Stimulated activated CD8-positive, alpha-beta memory T cell treated with anti-CD3 and anti-CD28 coated beads, Interleukin-7, amount 100 ng/mL, for 1 hour (primary cell): ENCODE results near the gene LSM4.

Source experiments
- DNase-seq, 2 donors: peaks; one replicate each; pipeline ENCODE4 v3.0.0-alpha.2; 2020; ENCODE audit warnings: low read depth in 2 of 2

Gene LSM4

DNA sequence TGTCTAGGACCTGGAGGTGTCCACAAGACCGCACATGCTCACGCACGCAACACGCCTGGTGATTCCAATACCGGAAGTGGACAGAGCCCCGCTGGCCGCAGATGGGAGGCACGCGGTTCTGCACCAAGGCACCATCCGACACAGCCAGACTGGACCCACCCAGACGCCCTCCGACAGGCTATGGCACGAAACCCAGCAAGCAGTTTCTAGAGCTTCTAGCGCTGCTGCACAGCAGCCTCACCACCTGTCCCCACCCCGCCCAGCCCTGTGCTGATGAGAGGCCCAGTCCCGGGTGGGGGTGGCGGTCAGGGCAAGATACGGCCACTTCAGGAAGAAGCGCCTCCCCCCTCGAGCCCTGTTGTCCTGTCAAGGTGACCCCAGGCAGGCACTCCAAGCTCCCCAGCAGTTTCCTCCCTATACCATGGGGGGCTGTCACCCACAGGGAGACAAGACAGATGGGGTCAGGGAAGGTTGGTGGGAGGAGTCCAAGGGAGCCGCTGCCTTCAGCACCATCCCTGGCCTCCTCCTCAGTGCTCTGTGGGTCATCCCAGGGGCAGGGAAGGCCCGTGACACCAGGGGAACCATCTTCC lies 11.3 kb downstream of the LSM4 start:
- DNase-seq: no peak

DNA sequence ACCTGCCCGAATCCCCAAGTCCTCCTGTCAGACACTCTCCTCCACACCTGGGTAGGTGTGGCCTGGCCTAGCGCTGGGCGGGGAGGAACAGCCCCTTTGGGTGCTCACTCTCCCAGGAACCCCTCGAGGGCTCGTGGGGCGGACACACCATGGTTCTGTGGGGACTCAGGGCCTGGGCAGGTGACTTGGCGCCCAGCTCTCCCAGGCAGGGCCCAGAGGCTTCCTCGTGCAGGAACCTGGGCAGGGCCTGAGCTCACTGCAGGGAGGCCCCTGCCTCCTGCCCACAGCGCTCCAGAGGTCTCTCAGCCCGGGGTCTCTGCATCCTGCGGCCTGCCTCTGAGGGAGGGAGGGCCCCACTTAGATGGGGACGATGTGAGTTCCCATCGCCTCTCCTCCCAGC lies 11.9 kb downstream of the LSM4 start:
- no peak for DNase-seq

DNA sequence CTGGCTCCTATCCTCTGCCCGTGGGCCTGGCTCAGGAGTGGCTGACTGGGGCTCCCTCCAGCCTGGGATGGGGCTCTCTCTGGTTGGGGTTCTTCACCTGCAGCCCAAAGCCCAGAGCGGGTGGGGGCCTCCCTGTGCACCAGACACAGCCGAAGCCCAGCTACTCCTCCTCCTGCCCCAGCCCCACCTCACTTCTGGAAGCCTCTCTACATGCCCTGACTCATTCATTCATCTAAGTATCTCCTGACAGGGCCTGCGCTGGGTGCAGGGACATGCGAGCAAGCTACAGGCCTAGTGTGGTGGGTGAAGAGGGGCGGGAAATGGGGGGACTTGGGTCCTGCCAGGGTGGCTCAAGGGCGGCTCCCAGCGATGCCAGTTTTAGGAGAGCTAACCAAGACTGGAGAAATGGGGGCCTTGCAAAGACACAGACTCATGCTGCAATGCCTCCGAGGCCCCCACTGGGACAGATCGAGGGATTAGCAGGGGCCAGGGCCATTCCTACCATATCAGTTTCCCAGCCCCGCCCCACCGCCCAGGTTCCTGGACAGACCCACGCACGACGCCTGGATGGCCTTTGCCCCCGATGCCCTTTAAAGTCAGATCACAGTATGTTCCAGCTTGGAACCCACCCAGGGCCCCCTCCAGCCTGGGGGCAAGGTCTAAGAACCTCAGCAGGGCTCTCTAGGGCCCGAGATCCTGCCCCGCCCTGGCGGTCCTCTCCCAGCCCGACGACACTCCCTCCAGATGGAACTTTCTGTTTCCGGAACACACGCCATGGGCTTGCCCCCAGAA lies 12.6 kb downstream of the LSM4 start:
- DNase-seq: no peak

DNA sequence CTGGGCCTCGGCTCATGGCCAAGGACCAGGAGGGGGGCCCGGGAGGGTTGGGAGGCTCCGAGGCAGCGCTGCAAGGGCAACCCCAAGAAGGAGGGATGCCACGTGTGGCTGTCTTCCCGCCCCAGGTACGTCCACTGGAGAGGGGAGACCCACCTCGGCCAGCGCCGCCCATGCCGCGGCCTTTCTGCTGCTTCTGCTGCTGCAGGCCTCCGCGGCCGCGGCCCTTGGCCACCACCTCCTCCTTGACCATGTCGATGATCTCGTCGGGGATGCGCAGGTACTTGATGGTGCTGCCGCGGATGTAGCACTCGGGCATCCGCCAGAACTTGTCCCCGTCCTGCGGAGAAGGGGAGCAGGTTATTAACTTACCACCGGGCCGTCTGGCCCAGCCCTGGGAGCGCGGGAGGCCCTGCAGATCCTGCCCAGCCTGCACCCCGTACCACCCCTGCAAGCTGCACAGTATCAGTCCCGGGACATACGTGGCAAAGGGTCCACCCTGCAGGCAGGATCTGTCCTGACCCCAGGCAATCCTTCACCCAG lies 13.3 kb downstream of the LSM4 start:
- no peak for DNase-seq

DNA sequence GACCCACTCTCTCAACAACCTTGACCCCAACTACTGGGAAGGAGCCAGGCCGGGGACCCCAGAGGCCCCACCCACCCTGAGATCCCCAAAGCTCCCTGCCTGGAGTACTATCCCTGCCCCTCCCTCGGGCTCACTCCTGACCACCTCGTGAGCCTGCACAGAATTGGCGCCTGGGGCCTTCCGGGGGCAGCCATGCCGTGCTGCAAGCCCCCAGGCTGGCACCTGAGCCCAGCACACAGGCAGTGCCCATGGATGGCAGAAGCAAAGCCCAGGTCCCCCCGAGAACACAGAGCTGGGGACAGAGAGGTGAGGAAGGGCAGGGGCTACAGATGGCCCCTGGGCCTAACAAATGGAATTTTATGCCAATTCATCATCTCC lies 13.9 kb downstream of the LSM4 start:
- no peak for DNase-seq

DNA sequence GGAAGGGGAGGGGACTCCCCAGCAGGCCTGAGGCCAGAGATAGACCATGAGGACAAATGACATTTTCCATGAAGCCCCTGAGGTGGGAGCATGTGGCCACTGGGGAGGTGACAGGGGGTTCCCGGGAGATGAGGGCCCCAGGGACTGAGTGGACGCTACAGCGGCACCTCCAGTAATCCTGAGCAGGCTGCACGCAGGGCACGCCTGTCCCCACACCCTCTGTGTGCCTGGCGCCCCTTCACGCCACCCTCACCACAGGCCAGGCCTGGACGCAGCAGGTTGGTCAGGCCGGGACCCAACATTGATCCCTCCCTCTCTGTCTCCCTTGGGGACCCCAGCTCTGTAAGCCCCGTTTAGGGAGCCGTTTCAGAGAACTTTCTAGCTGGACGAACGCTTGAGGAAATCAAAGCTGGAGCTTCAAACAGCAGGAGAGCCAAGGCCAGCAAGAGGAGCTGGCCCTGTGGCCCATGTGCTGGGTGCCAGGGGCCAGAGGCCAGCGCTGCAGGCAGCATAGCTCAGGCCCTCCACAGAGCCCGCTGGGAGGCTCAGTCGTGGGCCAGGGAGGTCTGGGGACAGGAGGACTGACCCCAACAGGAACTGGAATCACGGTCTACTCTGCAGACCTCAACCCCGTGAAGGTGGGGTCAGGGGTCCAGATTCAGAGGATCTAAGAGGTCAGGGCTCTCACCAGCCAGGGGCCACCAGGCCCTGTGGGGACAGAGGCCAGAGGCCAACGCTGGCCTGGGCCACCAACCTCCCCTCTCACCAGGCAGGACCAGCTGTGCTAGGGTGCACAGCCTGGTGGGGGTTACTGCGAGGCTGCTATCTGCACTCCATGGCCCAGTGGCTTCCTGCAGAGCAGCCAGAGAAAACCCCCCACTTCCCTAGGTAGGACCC lies 14.6 kb downstream of the LSM4 start:
- no peak for DNase-seq

DNA sequence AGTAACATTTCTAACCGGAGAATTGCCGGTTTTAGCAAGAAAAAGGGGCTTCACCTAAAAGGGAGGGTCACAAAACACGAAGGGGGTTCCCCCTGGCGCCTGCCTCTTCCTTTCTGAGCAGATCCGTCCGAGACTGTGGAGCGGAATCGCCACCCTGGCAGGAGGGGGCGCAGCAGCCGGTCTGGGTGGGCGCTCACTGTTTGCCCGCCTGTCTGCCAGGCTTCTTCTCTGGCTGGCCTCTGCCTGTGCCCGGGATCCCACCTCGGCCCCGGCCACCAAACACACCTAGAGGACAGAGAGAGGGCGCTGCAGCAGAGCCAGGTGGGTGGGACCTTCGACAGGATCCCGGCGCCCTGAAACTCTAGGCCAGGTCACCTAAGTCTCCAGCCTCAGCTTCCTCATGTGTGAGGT lies 15.6 kb downstream of the LSM4 start:
- DNase-seq: no peak

DNA sequence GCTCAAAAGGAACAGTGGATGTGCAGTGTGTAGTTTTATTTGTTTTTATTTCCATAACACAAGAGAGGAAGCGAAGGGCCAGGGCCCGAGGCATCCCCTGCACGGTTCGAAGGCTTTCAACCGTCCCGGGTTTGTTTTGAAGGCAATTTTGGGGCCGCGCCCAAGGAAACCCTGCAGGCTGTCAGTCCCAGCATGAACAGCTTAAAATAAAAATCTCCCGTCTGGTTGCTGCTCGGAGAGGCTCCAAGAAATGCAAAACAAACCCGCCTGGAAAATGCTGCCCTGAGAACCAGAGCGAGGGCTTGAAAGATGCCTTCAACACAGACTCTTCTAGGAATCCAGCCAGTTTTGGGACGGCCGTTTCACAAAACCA lies 16.0 kb downstream of the LSM4 start:
- no peak for DNase-seq

DNA sequence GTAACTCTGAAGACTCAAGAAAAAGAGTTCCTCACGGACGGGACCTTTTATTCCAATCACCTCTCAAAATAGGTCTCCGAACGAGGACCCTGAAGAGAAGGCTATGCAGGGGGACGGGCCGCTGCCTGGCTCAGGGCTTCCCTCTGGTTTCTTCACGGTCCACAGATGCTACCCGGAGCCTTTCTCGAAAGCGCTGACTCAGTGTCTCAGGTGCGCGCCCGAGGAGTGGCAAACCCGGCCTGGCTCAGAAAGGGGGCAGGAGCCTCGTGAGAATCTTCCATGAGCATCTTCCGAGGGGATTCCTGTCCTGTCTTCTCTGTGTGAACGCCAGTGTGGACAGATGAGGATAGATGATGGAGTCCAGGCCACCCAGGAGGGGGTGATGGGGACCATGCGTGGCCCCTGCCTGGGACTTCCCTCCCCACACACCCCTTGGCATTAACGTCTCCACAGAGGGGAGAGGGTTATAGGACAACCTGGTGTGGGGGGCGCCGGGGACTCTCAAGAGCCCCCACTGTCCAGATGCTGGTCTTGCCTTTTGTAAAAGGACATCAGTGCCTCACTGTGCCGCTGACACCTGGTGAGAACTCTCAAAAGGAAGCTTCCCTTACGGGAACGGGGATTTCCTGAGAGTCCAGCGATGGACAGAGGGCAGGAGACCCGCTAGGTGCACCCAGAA lies 16.5 kb downstream of the LSM4 start:
- DNase-seq: no peak

DNA sequence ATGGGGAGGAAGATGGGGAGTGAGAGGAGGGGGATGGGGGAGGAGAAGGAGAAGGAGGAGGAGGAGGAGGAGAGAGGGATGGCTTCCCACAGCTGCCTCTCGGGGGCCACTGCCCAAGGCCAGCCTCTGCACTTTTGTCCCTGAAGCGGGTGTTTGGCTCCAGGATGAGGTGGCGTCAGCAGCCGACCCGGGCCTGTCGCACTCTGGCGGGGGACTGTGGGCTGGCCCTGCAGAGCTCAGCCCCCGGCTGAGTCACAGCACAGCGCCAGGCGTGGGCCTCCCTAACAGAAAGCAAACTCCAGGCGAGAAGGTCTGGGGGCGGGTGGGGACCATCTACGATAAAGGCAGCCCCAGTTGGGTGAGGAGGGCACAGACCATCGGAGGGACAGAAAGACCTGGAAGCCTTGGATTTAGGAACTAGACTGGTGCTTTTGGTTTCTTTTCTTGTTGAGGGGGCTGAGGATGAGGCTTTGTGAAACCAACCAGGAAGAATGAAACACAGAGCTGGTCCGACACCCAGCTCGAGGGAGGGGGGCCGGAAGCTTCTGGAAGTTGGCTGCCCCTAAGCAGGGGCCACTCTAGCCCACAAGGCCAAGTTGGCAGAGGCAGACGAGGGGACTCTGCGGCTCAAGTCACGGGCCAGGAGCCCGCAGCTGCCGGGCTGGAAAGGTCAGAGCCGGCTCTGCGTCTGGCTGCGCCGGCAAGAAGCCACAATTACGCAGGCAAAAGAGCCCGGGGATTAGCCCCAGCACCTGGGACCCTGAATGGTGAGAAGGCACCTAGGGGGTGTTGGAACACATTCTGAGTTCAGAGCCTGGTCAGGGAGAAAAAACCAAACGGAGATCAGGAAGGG lies 18.2 kb downstream of the LSM4 start:
- peak; percentile 61 to 65 for DNase-seq

DNA sequence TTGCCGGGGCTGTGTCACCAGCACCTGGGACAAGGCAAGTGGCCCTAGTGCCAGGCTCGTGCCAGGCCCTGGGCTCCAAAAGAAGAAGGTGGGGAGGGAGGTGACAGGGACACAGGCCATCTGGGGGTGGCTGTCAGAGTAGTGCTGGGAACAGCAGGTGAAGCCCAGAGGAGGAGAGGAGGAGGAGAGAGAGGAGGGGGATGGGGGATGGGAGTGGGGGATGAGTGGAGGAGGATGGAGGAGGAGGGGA lies 18.7 kb downstream of the LSM4 start:
- DNase-seq: no peak

DNA sequence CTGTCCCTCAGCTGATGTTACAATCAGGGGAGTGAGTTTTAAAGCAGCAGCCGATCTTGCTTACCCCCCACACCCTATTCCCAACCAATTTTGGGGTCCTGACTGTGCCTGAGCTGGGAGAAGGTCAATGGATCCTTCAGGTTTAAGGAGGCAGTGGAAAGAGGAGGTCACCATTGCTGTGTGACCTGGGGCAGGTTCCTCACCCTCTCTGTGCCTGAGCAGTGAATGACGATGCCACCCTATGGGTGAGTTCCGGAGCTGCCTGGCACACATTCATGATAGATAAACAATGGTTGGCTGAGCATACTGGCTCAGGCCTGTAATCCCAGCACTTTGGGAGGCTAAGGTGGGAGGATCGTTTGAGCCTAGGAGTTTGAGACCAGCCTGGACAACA lies 21.2 kb downstream of the LSM4 start:
- no peak for DNase-seq

DNA sequence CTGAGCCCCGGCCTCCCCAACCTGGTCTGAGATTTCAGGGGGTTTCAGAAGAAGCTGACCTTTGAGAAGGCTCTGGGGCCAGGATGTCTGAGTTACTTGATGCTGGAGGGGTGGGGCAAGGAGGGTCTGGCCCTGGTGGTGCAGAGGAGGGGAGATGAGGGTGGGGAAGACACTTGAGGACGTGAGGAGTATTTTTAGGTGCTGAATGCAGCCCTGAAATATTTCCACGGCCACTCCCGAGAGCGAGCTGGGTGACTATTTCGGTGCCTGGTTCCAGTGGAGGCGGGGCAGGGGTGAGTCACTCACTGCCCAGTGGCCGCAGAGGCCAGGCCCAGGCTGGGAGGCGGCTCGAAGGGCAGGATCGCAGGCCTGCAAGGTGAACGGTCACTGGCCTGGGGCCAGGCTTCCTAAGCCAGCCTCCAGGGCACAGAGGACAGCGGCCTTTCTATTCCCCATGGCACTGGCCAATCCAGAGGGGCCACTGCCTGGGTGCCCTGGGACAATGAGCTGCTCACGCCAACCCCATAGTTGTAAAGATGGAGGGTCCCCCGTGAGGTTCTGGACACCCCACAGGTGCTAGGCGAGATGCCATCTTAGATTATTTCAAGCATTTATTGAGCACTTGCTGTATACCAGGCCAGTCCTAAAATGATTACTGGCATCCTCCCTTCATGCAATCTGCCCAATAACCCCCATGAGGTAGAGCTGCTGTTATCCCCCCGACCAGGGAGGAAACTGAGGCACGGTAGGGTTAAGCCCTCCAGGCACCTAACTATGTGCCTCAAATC lies 21.8 kb downstream of the LSM4 start:
- no peak for DNase-seq

DNA sequence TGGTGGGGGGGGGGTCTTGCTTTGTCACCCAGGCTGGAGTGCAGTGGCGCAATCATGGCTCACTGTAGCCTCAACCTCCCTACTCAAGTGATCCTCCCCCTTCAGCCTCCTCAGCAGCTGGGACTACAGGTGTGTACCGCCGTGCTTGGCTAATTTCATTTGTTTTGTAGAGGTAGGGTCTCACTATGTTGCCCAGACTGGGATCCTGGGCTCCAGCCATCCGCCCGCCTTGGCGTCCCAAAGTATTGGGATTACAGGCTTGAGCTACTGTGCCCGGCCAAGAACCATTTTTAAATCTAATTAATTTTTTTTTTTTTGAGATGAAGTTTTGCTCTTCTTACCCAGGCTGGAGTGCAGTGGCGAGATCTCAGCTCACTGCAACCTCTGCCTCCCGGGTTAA lies 23.2 kb downstream of the LSM4 start:
- DNase-seq: no peak

DNA sequence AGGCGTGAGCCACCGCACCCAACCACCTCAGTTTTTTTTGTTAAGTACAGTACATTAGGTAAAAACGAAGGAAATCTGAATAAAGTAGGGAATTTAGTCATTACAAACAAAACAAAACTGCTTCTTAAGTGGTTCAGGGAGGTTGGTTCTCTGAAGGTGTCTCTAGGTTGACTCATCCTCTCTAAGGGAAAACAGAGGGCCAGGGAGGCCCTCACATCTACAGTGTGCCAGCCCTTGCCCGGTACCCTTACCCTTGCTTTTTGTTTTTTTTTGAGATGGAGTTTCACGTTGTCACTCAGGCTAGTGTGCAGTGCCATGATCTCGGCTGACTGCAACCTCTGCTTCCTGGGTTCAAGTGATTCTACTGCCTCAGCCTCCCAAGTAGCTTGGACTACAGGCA lies 24.3 kb downstream of the LSM4 start:
- no peak for DNase-seq

DNA sequence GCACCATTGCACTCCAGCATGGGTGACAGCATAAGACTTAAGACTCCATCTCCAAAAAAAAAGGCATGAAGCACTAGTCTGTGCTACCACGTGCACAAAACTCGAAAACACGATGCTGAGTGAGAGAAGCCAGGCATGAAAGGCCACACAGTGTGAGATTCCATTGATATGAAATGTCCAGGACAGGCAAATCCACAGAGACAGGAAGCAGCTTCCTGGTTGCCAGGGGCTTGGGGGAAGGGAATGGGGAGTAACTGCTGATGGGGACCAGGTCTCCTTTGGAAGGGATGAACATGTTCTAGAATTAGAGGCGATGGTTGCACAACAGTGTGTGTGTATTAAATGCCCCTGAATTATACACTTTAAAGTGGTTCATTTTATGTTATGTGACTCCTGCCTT lies 25.6 kb downstream of the LSM4 start:
- DNase-seq: no peak

DNA sequence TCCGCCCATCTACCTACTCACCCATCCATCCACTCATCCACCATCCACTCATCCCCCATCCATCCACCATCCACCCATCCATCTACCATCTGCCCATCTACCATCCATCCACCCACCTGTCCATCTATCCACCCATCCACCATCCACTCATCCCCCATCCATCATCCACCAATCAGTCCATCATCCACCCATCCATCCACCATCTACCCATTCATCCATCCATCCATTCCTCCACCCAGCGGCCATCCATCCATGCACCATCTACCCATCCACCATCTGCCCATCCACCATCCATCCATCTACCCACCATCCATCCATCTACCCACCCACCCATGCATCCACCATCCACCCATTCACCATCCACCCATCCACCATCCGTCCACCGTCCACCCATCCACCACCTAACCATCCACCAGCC lies 27.8 kb downstream of the LSM4 start:
- DNase-seq: no peak

DNA sequence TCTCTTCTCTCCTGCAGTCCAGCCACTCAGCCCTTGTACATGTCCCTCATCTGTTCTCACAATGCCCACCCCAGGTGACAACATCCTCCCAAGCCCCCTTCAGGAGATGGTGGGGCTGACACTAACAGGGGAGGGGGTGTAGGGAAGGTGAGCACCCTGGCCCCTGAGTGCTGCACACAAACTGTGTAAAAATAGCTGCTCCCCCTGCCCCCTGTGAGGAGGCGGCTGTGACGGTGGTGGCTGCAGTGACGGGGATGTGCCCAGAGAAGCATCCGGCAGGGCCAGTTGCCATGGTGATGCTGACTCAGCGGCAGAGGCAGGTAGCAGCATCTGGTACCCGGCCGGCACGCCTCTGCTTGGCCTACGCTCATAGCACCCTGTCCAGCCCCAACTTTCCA lies 28.4 kb downstream of the LSM4 start:
- DNase-seq: peak; percentile 77 to 85

DNA sequence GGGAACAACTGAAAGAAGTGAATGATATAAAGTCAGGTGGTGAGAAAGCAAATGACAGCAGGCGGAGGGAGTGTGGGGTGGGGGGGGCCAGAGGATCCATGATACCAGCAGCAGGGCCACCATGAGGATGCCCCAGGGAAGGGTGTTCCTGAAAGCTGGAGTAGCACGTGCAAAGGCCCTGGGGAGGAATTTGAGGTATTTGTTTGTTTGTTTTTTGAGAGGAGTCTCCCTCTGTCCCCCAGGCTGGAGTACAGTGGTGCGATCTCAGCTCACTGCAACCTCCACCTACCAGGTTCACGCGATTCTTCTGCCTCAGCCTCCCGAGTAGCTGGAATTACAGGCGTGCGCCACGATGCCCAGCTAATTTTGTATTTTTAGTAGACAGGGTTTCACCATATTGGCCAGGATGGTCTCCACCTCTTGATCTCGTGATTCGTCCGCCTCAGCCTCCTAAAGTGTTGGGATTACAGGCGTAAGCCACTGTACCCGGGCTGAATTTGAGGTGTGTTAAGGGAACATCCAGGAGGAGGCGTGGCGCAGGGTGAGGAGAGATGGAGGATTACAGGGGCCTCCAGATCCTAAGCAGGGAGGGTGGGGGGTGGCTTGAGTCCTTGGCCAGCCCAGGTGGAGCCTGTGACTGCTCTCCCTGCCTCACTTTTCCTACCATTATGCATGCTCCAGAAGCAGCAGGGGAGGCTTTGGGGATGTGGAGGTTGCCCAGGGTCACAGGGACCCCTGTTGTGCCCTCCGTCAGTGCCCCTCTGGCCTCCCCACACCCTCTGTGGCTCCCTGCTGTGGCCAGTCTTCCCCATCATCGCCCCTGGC lies 29.0 kb downstream of the LSM4 start:
- DNase-seq: no peak
